ENCODE measurements around the gene C1QTNF6. TPM values are rescaled to one million over a fixed set of nuclear protein-coding genes. Genes with fewer than 3 reads are reported as not detected.

C1QTNF6 gene
- total and polyA plus RNA-seq, 10 of the 15 experiments (the other 5 are each of a cell fraction or from before 2014, with no cell fraction given) = 0.16 to 4.1 (median 1.3) TPM

- Histone ChIP-seq H3K4me1 (ENCODE audit: control insufficient read depth, insufficient read depth, low read length) (peaks cover 59% of the 10 kb centered on the region), H3K27me3 (replicated peaks in 1 of 2; ENCODE audit: control insufficient read depth in 2 of 2, insufficient read depth in 2 of 2, low read length in 1 of 2) (no peaks in the 10 kb centered on the region), H3K27ac (ENCODE audit: control insufficient read depth, insufficient read depth) (peak overlapping the region; percentile 99), H3K4me2 (ENCODE audit: control insufficient read depth, insufficient read depth) (peak overlapping the region; percentile 98; the same call in 1 of the 2 replicates), H3K9ac (ENCODE audit: control insufficient read depth, insufficient read depth, low read length) (peak overlapping the region; percentile 73; the same call in 1 of the 2 replicates), H3K4me3 (no peak overlapping the region), H3K36me3 (ENCODE audit: control insufficient read depth in 2 of 2, insufficient read depth in 2 of 2, low read length in 1 of 2) (no peaks in the 10 kb centered on the region), H2AFZ (ENCODE audit: control insufficient read depth, low read depth, low read length) (no peak overlapping the region), H4K20me1 (ENCODE audit: control insufficient read depth, insufficient read depth) (no peaks in the 10 kb centered on the region), H3K79me2 (ENCODE audit: control insufficient read depth, insufficient read depth, low read length) (no peaks in the 10 kb centered on the region), H3K9me3 (replicated peaks; ENCODE audit: control insufficient read depth, insufficient read depth, low read length) (peaks cover 5% of the 10 kb centered on the region; the same call in 1 of the 3 replicates)
- ChIA-PET CTCF (interaction anchor here (1.0 to 5.1 kb wide), 13 partner anchors 12 to 85 kb away, joined by 3 to 116 read pairs (median 5); partner anchors contain the start of genes IL2RB and RAC2), RAD21 (ENCODE audit: unreplicated experiment) (interaction anchor here (0.8 to 8.1 kb wide), 10 partner anchors 11 to 123 kb away, joined by 3 to 158 read pairs (median 8); partner anchors contain the start of gene IL2RB), POLR2A (interaction anchor here (0.6 to 8.3 kb wide), 11 partner anchors 7 to 148 kb away, joined by 3 to 128 read pairs (median 6); partner anchors contain the start of genes IL2RB and RAC2), SMC1A (ENCODE audit: uncharacterized antibody, unreplicated experiment) (interaction anchor here (1.0 to 9.6 kb wide), 12 partner anchors 11 to 99 kb away, joined by 3 to 203 read pairs (median 14); partner anchors contain the start of gene IL2RB)
- FAIRE-seq = no peak
- intact Hi-C loops (cut with micrococcal nuclease; ENCODE audit: unreplicated experiment) = loop anchor here (5.0 kb wide), 2 partner anchors 81 to 299 kb away; partner anchors contain the start of genes NCF4 and RAC2
- no TSS peak for BruUV-seq (replicated peaks)
- ATAC-seq = no peak
- 68% methylated on average over 2 of the region's 2 CpGs for WGBS (ENCODE audit: insufficient coverage, insufficient replicate concordance, low lambda C conversion rate, missing lambda C conversion rate)
- no peak for DNase-seq (ENCODE audit: low read depth, low spot score)
- in situ Hi-C loops (cut with MboI) = no loop called here
- TF ChIP-seq NFYB (IDR thresholded peaks at IDR 0.05; ENCODE audit: insufficient read depth, low read depth, low read length) (peak; percentile 92), BHLHE40 (IDR thresholded peaks at IDR 0.05; ENCODE audit: borderline replicate concordance in 1 of 2, low read depth in 2 of 2, low read length in 1 of 2) (0 out of 4 replicates have a peak, but pooled peaks of 1 of the 2 experiments have one; percentile 11), USF1 (IDR thresholded peaks at IDR 0.05; ENCODE audit: borderline replicate concordance, extremely low read length, insufficient read depth, low read depth, low read length) (peak; percentile 85), FOS (IDR thresholded peaks at IDR 0.05; ENCODE audit: borderline replicate concordance, extremely low read depth, insufficient read length) (peak; percentile 18), PKNOX1 (IDR thresholded peaks at IDR 0.05) (no peak), RAD51 (IDR thresholded peaks at IDR 0.05) (peak; percentile 97), POLR2AphosphoS5 (IDR thresholded peaks at IDR 0.05; ENCODE audit: low read length) (no peak), ATF3 (IDR thresholded peaks at IDR 0.05; ENCODE audit: borderline replicate concordance, extremely low read depth, low read depth, low read length) (peak; percentile 70), NFYA (IDR thresholded peaks at IDR 0.05; ENCODE audit: borderline replicate concordance, low read depth, low read length) (no peak), ZBTB33 (IDR thresholded peaks at IDR 0.05) (peak; percentile 75; the same call in 1 of the 2 replicates), TCF7 (IDR thresholded peaks at IDR 0.05; ENCODE audit: borderline replicate concordance) (no peak), CBX3 (IDR thresholded peaks at IDR 0.05; ENCODE audit: borderline replicate concordance, low read depth) (no peak), SUZ12 (IDR thresholded peaks at IDR 0.05; ENCODE audit: unreplicated experiment) (no peak), ZNF217 (IDR thresholded peaks at IDR 0.05) (no peak), CEBPZ (IDR thresholded peaks at IDR 0.05; ENCODE audit: low read depth, low read length) (no peak)
Observed at GRCh38 chr22:37161443-37161842, 26.6 kb downstream of the C1QTNF6 start.

Data from GM12878 (cell line).